ENCODE results near the gene VARS1. TPM values are rescaled to one million over a fixed set of nuclear protein-coding genes. Genes with fewer than 3 reads are reported as not detected.

Gene VARS1
- total and polyA plus RNA-seq, 2 of the 8 experiments (the other 6 are each of a cell fraction or from before 2014, with no cell fraction given) = 53.5 to 162 TPM

DNA sequence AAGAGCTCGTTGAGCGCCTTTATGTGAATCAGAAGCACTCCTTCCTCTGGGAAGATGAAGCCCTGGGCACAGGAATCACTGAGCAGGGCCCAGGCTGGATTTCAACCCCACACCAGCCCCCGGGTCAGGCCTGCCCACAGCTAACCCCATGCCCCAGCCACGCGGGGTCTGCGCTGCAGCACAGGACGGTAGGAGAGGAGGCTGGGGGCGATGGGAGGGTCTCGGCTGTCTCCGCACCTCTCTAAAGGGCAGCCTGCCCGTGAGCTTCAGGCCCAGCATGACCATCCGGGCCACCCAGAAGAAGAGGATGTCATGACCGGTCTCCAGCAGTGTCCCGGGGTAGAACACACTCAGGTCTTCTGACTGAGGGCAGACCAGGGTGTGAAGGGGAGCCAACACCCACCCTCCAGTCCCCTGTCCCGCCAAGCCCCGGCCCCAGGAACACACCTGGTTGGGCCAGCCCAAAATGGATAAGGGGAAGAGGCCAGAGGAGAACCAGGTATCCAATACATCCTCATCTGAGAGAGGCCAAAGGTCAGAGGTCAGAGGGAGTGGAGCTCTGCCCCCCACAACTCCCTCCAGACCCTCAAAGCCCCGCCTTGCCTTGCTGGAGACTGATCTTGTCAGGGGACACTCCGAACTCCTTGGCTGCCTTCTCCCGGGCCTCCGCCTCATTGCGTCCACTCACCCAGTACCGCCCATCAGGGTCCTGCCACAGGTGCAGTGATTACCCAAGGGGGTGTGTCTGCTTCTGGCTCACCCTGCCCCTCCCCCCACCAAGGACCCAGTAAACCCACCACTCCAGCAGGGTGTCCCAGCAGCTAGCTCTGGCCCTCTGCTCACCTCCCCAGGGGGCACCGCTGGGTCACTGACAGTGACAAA is 14.1 kb downstream of the VARS1 start:
- H4K91ac ChIP-seq (replicated peaks; ENCODE audit: insufficient read length, low read length) = no peak overlapping the region
- H3K79me2 ChIP-seq (ENCODE audit: control insufficient read depth in 1 of 2, insufficient read depth in 2 of 2, low read length in 2 of 2) = no peaks in the 10 kb centered on the region
- H2BK20ac ChIP-seq (ENCODE audit: low read length) = no peak overlapping the region
- CTCF ChIA-PET (ENCODE audit: partially characterized antibody) = interaction anchor here (1.0 to 15.6 kb wide), 7 partner anchors 3 to 116 kb away, joined by 3 to 228 read pairs (median 4); partner anchors contain the start of genes EHMT2, VARS1 and VWA7
- no peak overlapping the region for H3K18ac ChIP-seq (ENCODE audit: extremely low read depth, low read length)
- no peak overlapping the region for H3K9ac ChIP-seq (replicated peaks in 1 of 4; ENCODE audit: extremely low read depth in 1 of 4, low read depth in 3 of 4, low read length in 3 of 4)
- no peaks in the 10 kb centered on the region for H3K79me1 ChIP-seq (ENCODE audit: low read depth, low read length)
- no peak overlapping the region for H3K4ac ChIP-seq (replicated peaks; ENCODE audit: insufficient read length, low read depth, low read length)
- H3K4me1 ChIP-seq (replicated peaks in 1 of 4; ENCODE audit: control insufficient read depth in 3 of 4, insufficient read depth in 4 of 4, low read length in 3 of 4) = peaks cover 0 to 7% (median 3%) of the 10 kb centered on the region in 4 experiments; a peak in 3 of 7 replicates
- no peak overlapping the region for H2AFZ ChIP-seq (ENCODE audit: low read length)
- peaks cover 1 to 3% of the 10 kb centered on the region in 2 experiments for H4K20me1 ChIP-seq (replicated peaks in 1 of 2; ENCODE audit: control insufficient read depth in 1 of 2, insufficient read depth in 2 of 2, low read length in 2 of 2)
- no peak overlapping the region for H2BK120ac ChIP-seq (replicated peaks; ENCODE audit: low read depth, low read length)
- H2BK12ac ChIP-seq (ENCODE audit: low read depth, low read length) = no peak overlapping the region
- FAIRE-seq (no peak), DNase-seq (ENCODE audit: low read depth in 1 of 2, low spot score in 2 of 2) (no peak)
- no peak overlapping the region for H3K14ac ChIP-seq (ENCODE audit: insufficient read length)
- no peak overlapping the region for H3K27ac ChIP-seq (ENCODE audit: low read depth, low read length)
- 0 out of 2 replicates have a peak, but pooled peaks cover 1% of the 10 kb centered on the region for H3K23me2 ChIP-seq (ENCODE audit: low read depth, low read length)
- no peak overlapping the region for H3K4me2 ChIP-seq (ENCODE audit: insufficient read depth in 1 of 2, low read depth in 2 of 2, low read length in 2 of 2)
- no peak overlapping the region for H4K8ac ChIP-seq (ENCODE audit: extremely low read depth, insufficient read depth, low read length)
- no peak overlapping the region for H2BK15ac ChIP-seq (ENCODE audit: low read length)
- no peak overlapping the region for H3K23ac ChIP-seq (ENCODE audit: insufficient read length)
- no peak overlapping the region; the same call in 1 of the 2 replicates for H2BK5ac ChIP-seq (ENCODE audit: low read depth, low read length)
- WGBS, 2 experiments (ENCODE audit: extremely low coverage in 1 of 2, insufficient coverage in 1 of 2, insufficient read length in 1 of 2, insufficient replicate concordance in 2 of 2, low coverage in 1 of 2, low lambda C conversion rate in 2 of 2, missing lambda C conversion rate in 1 of 2) = 93% methylated on average over 23 of the region's 23 CpGs; no CpG with 5 or more reads in 1 of the 2 experiments
- H3K36me3 ChIP-seq (ENCODE audit: control insufficient read depth in 2 of 4, insufficient read depth in 4 of 4, low read length in 3 of 4) = peaks cover 33 to 75% (median 58%) of the 10 kb centered on the region in 4 experiments
- no peaks in the 10 kb centered on the region for H3K9me3 ChIP-seq (ENCODE audit: insufficient read depth in 2 of 2, low read depth in 1 of 2, low read length in 1 of 2)
- no peak overlapping the region for H4K5ac ChIP-seq (ENCODE audit: insufficient read length, low read depth, low read length)
- H3K4me3 ChIP-seq (ENCODE audit: extremely low read depth in 1 of 4, insufficient read depth in 2 of 4, low read depth in 3 of 4, low read length in 4 of 4) = no peak overlapping the region
- POLR2A ChIA-PET (ENCODE audit: partially characterized antibody) = interaction anchor here (0.9 to 10.7 kb wide), 9 partner anchors 6 to 53 kb away, joined by 3 to 85 read pairs (median 3); partner anchors contain the start of genes HSPA1B and VARS1
- H3K27me3 ChIP-seq (replicated peaks in 1 of 4; ENCODE audit: control insufficient read depth in 3 of 4, extremely low read depth in 1 of 4, insufficient read depth in 3 of 4, low read length in 3 of 4) = no peaks in the 10 kb centered on the region; a peak in 1 of 7 replicates
- H2AK5ac ChIP-seq (ENCODE audit: low read depth, low read length) = no peak overlapping the region
- no peak overlapping the region for H3K56ac ChIP-seq (replicated peaks; ENCODE audit: insufficient read length, low read depth, low read length)
- TF ChIP-seq FOSL1 (IDR thresholded peaks at IDR 0.05; ENCODE audit: insufficient read depth, low read depth, low read length) (no peak), CBX5 (IDR thresholded peaks at IDR 0.05; ENCODE audit: low read depth, low read length) (no peak), TAF1 (IDR thresholded peaks at IDR 0.05; ENCODE audit: low read depth, low read length) (no peak), KDM4A (IDR thresholded peaks at IDR 0.05; ENCODE audit: low read depth, low read length, severe bottlenecking) (no peak), YY1 (IDR thresholded peaks at IDR 0.05; ENCODE audit: low read depth, low read length) (no peak), CBX8 (IDR thresholded peaks at IDR 0.05; ENCODE audit: borderline replicate concordance, low read depth, low read length) (no peak)
- TF ChIP-seq, protein P1, sequence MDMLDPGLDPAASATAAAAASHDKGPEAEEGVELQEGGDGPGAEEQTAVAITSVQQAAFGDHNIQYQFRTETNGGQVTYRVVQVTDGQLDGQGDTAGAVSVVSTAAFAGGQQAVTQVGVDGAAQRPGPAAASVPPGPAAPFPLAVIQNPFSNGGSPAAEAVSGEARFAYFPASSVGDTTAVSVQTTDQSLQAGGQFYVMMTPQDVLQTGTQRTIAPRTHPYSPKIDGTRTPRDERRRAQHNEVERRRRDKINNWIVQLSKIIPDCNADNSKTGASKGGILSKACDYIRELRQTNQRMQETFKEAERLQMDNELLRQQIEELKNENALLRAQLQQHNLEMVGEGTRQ (IDR thresholded peaks at IDR 0.05; ENCODE audit: low read length) = no peak
